Endothelial cell of umbilical vein (primary cell): ENCODE measurements around the gene ANKRD31. TPM values are rescaled to one million over a fixed set of nuclear protein-coding genes. Genes with fewer than 3 reads are reported as not detected.

Source experiments
- BruUV-seq: library from RNA; stranded (reverse); fragments of 400-500 nt; replicated peaks from 2 replicates; lab custom pipeline; 2021; lab: Mats Ljungman, UMichigan
- CTCF ChIA-PET: fragments of 300-600, 350-600 bp; sonication (Branson Sonifier 250); formaldehyde crosslinking; loops from one replicate; lab custom pipeline; 2021; ENCODE audit warnings: antibody characterized with exemption, inconsistent platforms; lab: Charles Lee
- POLR2A ChIA-PET: fragments of 300-600, 350-600 bp; sonication (Branson Sonifier 250); formaldehyde crosslinking; loops from one replicate; lab custom pipeline; 2021; ENCODE audit warnings: antibody characterized with exemption, inconsistent platforms; lab: Charles Lee
- DNase-seq: peaks from one replicate; pipeline ENCODE4 v3.0.0-alpha.2; 2011; ENCODE audit warnings: low read depth, low spot score
- FAIRE-seq: peaks from 2 replicates; lab custom pipeline; 2011; peaks lifted over from hg19 to GRCh38; lab: Jason Lieb, UNC
- H2AFZ ChIP-seq: 2 replicates; pipeline ENCODE4 v1.6.0; 2012; ENCODE audit warnings: low read depth, low read length, control low read depth, inconsistent platforms
- H3K27ac ChIP-seq: 2 replicates; pipeline ENCODE4 v1.5.1; 2011; ENCODE audit warnings: low read depth, mild to moderate bottlenecking, control low read depth, low read length, moderate library complexity; ENCODE audit not compliant: insufficient read depth
- H3K27me3 ChIP-seq, 2 experiments: 2 replicates each; pipeline versions ENCODE4 v1.6.0 to v1.6.1; 2011; ENCODE audit warnings: low read length in 2 of 2, mixed read lengths in 1 of 2; ENCODE audit not compliant: control insufficient read depth in 2 of 2, insufficient read depth in 2 of 2
- H3K36me3 ChIP-seq, 2 experiments: 2 replicates in 1 of 2; 3 replicates in 1 of 2; pipeline ENCODE4 v1.5.1; 2011; ENCODE audit warnings: low read length in 2 of 2, mild to moderate bottlenecking in 1 of 2, moderate library complexity in 1 of 2; ENCODE audit not compliant: control insufficient read depth in 2 of 2, insufficient read depth in 2 of 2; ENCODE audit errors: extremely low read depth in 1 of 2
- H3K4me1 ChIP-seq: 3 replicates; pipeline ENCODE4 v1.5.1; 2011; ENCODE audit warnings: mild to moderate bottlenecking, low read length; ENCODE audit not compliant: control insufficient read depth, insufficient read depth; ENCODE audit errors: extremely low read depth
- H3K4me2 ChIP-seq: 2 replicates; pipeline ENCODE4 v1.6.1; 2011; ENCODE audit warnings: low read length, control low read depth, mixed read lengths; ENCODE audit not compliant: insufficient read depth
- H3K4me3 ChIP-seq, 3 experiments: fragments of 200-600 bp in 1 of 3; sonication (generic), shearing (Covaris generic) in 1 of 3; replicated peaks in 1 of 3; 2 replicates each; pipeline ENCODE4 v1.5.1; 2011 to 2016; ENCODE audit warnings: control low read depth in 3 of 3, low read length in 3 of 3, mild to moderate bottlenecking in 2 of 3, inconsistent platforms in 1 of 3, low read depth in 1 of 3, moderate library complexity in 1 of 3; ENCODE audit not compliant: insufficient read depth in 1 of 3
- H3K79me2 ChIP-seq: 2 replicates; pipeline ENCODE4 v1.6.0; 2012; ENCODE audit warnings: low read length, inconsistent platforms; ENCODE audit not compliant: control insufficient read depth, insufficient read depth
- H3K9ac ChIP-seq: replicated peaks from 2 replicates; pipeline ENCODE3; 2011; ENCODE audit warnings: low read length, control low read depth; ENCODE audit not compliant: insufficient read depth; ENCODE audit errors: extremely low read depth
- H3K9me1 ChIP-seq: replicated peaks from 3 replicates; pipeline ENCODE4 v1.6.0; 2011; ENCODE audit warnings: mild to moderate bottlenecking, low read length; ENCODE audit not compliant: control insufficient read depth, insufficient read depth; ENCODE audit errors: extremely low read depth
- H3K9me3 ChIP-seq: replicated peaks from 2 replicates; pipeline ENCODE4 v1.5.1; 2012; ENCODE audit warnings: low read length, inconsistent platforms; ENCODE audit not compliant: control insufficient read depth, insufficient read depth
- H4K20me1 ChIP-seq: replicated peaks from 2 replicates; pipeline ENCODE3; 2011; ENCODE audit warnings: mild to moderate bottlenecking, low read length; ENCODE audit not compliant: control insufficient read depth, insufficient read depth; ENCODE audit errors: extremely low read depth
- CTCF ChIP-seq, 2 donors: IDR thresholded peaks; 1 replicate in 1 of 2; 2 replicates in 1 of 2; pipeline ENCODE4 v1.5.1; 2011; ENCODE audit warnings: low read length in 2 of 2, mild to moderate bottlenecking in 2 of 2, moderate library complexity in 2 of 2, control low read depth in 1 of 2, inconsistent platforms in 1 of 2, low read depth in 1 of 2; ENCODE audit not compliant: insufficient read depth in 1 of 2; ENCODE audit errors: extremely low read depth in 1 of 2
- EZH2 ChIP-seq: IDR thresholded peaks from 2 replicates; pipeline ENCODE4 v1.6.1; 2012; ENCODE audit warnings: borderline replicate concordance, low read depth, mild to moderate bottlenecking, moderate library complexity, low read length, inconsistent platforms; ENCODE audit not compliant: severe bottlenecking
- FOS ChIP-seq: IDR thresholded peaks from 2 replicates; pipeline ENCODE4 v1.6.1; 2011; ENCODE audit warnings: mild to moderate bottlenecking, low read length, moderate library complexity, borderline replicate concordance; ENCODE audit not compliant: insufficient read depth
- GATA2 ChIP-seq: IDR thresholded peaks from 2 replicates; pipeline ENCODE4 v1.7.0; 2011; ENCODE audit warnings: low read depth, mild to moderate bottlenecking, moderate library complexity, mixed read lengths, low read length; ENCODE audit not compliant: insufficient read length, insufficient read depth
- JUN ChIP-seq: IDR thresholded peaks from 2 replicates; pipeline ENCODE4 v1.6.1; 2011; ENCODE audit warnings: borderline replicate concordance, low read depth; ENCODE audit not compliant: insufficient read length, insufficient read depth
- MAX ChIP-seq: IDR thresholded peaks from 2 replicates; pipeline ENCODE4 v1.6.1; 2011; ENCODE audit not compliant: insufficient read depth, insufficient read length
- POLR2A ChIP-seq: IDR thresholded peaks from 2 replicates; pipeline ENCODE4 v1.6.1; 2012; ENCODE audit warnings: low read depth, mild to moderate bottlenecking, control low read depth, low read length
- dilution Hi-C: fragments of 300-500 bp; cut with MboI; formaldehyde crosslinking; loops from one replicate; pipeline ENCODE4 v1.15.0; 2019; ENCODE audit warnings: low sequenced_read_pairs; ENCODE audit not compliant: extremely low pct_ligation_motif_present
- intact Hi-C: fragments of 100-400 bp; cut with micrococcal nuclease; formaldehyde crosslinking; loops from one replicate; pipeline ENCODE4 v1.10.0; 2022
- polyA plus RNA-seq, 4 experiments: library from polyadenylated mRNA; depleted of rRNA in 3 of 4; stranded (reverse) in 3 of 4; unstranded in 1 of 4; fragments of >200 nt; gene quantifications; 2 replicates each; pipeline versions ENCODE4 v1.2.1 to v1.2.3, GENCODE V29; 2011 to 2012; ENCODE audit warnings: missing spikeins in 1 of 4
- total RNA-seq: library from RNA; stranded (reverse); gene quantifications from 2 replicates; pipeline ENCODE4 v1.2.3, GENCODE V29; 2021

Gene ANKRD31
- total and polyA plus RNA-seq, 2 donors (not counting 3 experiments of a cell fraction or from before 2014, with no cell fraction given): not detected

DNA sequence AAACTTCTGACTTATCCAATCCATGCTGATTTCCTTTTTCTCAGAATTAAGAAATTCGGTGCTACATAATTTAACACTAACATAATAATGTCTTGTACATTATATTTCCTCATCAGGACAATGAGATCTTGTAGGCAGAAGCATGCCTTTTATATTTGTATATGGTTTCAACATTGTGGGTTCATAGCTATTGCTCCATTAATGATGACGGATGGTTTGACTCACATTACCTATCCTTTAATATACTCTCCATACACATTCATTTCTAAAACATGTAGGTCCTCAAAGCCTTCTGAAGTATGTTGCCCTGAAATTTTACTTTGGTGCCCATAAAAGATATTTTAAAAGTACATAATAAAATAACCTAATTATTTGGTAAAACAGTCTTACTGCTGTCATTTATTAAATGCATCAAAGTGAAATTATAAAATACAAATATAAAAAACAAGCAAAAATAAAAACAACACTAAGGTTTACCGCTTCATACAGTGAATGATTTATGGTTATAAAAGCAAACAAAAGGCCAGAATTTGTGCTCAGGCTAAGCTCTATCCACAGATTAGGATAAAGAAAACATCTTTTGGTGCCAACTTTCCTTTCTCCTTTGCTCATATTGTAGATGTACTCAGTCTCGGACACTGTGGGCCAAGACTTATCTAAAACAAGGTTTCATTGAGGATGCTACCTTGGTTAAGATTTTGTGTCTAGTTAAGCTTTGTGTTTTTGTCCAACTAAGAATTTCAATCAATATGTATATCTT is 123.1 kb downstream of the ANKRD31 start:
- no peak overlapping the region for H3K4me3 ChIP-seq
- no peak overlapping the region for H2AFZ ChIP-seq
- no peak overlapping the region for H3K27ac ChIP-seq
- ChIA-PET POLR2A (no interaction called here), CTCF (interaction anchor here (0.6 kb wide), 1 partner anchor 102 kb away, joined by 3 read pairs; no protein-coding TSS in a partner anchor)
- no peaks in the 10 kb centered on the region for H3K27me3 ChIP-seq
- no peaks in the 10 kb centered on the region for H3K79me2 ChIP-seq
- H3K9me3 ChIP-seq: no peaks in the 10 kb centered on the region
- no peaks in the 10 kb centered on the region for H4K20me1 ChIP-seq
- no peaks in the 10 kb centered on the region for H3K9me1 ChIP-seq
- H3K4me1 ChIP-seq: no peaks in the 10 kb centered on the region
- no peak overlapping the region for H3K4me2 ChIP-seq
- FAIRE-seq (no peak), DNase-seq (no peak)
- no peak for TF ChIP-seq MAX
- TF ChIP-seq POLR2A: no peak
- TF ChIP-seq EZH2: no peak
- TF ChIP-seq FOS: no peak
- H3K9ac ChIP-seq: no peak overlapping the region
- intact Hi-C loops: no loop called here
- BruUV-seq: no TSS peak
- dilution Hi-C loops: no loop called here
- H3K36me3 ChIP-seq: no peaks in the 10 kb centered on the region

DNA sequence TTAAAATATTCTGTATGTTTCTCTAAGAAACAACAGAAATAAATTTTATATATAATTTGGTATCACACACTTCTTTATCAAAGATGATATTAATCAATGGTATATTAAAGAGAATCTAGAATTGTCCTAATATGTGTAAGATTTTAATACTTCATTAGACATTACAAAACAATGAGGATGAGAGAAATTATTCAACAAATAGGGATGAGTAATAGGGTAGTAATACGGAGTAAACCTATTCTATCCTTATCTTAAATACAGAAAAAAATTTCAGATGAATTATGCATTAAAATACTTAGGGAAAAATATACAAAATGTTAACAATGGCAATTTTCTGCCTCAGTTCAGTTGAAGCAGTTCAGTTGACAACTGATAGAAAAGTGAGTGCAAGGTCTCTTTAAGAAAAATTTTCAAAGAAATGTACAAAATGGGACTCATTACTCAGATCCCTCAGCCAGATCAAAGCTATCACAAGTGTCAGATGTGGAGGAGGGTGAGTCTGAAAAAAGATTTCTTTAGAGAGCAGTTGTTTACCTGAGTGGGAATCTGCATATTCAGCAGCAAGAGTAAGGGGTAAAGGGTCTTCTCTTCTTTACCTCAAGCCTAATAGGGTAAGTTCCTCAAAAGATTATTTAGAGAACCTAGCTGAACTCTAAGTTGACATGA is 127.6 kb downstream of the ANKRD31 start:
- DNase-seq (no peak), FAIRE-seq (no peak)
- Histone ChIP-seq H3K9ac (no peak overlapping the region), H3K36me3 (no peaks in the 10 kb centered on the region), H4K20me1 (no peaks in the 10 kb centered on the region), H2AFZ (no peak overlapping the region), H3K9me1 (no peaks in the 10 kb centered on the region), H3K4me1 (no peaks in the 10 kb centered on the region), H3K79me2 (no peaks in the 10 kb centered on the region), H3K27me3 (no peaks in the 10 kb centered on the region), H3K4me3 (no peak overlapping the region), H3K9me3 (no peaks in the 10 kb centered on the region), H3K27ac (no peak overlapping the region), H3K4me2 (no peak overlapping the region)
- BruUV-seq: no TSS peak
- intact Hi-C loops: no loop called here
- CTCF ChIA-PET: no interaction called here
- no peak for TF ChIP-seq MAX
- TF ChIP-seq GATA2: no peak
- no peak for TF ChIP-seq JUN
- no peak for TF ChIP-seq POLR2A
- no peak for TF ChIP-seq CTCF (IDR thresholded peaks at IDR 0.05; ENCODE audit: extremely low read depth in 1 of 2, insufficient read depth in 1 of 2, low read depth in 1 of 2, low read length in 2 of 2)
- no peak for TF ChIP-seq FOS
- POLR2A ChIA-PET: no interaction called here
- dilution Hi-C loops: no loop called here
